Aorta (tissue), 5 donors: ENCODE data around the gene KEL. TPM values are rescaled to one million over a fixed set of nuclear protein-coding genes. Genes with fewer than 3 reads are reported as not detected.

Experiments
- ATAC-seq: fragments of 200-7000 bp; cut with Tn5 transposase; one replicate; pipeline ENCODE4 v1.9.1; 2022; ENCODE audit warnings: moderate library complexity; ENCODE audit not compliant: low FRiP score
- DNase-seq, 2 donors: peaks; one replicate each; pipeline ENCODE4 v3.0.0-alpha.2; 2020
- H3K27ac ChIP-seq, 2 donors: one replicate each; pipeline ENCODE4 v1.5.1; 2013; ENCODE audit warnings: low read length in 2 of 2, mild to moderate bottlenecking in 2 of 2, moderate library complexity in 2 of 2, control low read depth in 1 of 2, inconsistent platforms in 1 of 2, low read depth in 1 of 2
- H3K27me3 ChIP-seq, 2 donors: one replicate each; pipeline ENCODE4 v1.6.1; 2013; ENCODE audit warnings: control low read depth in 1 of 2, low read length in 1 of 2, mild to moderate bottlenecking in 1 of 2, moderate library complexity in 1 of 2; ENCODE audit not compliant: insufficient read depth in 2 of 2, control insufficient read depth in 1 of 2
- H3K36me3 ChIP-seq, 2 donors: one replicate each; pipeline ENCODE4 v1.6.1; 2013; ENCODE audit warnings: control low read depth in 1 of 2, low read length in 1 of 2, mild to moderate bottlenecking in 1 of 2; ENCODE audit not compliant: insufficient read depth in 2 of 2, control insufficient read depth in 1 of 2
- H3K4me1 ChIP-seq, 2 donors: one replicate each; pipeline ENCODE4 v1.6.1; 2013; ENCODE audit warnings: low read length in 2 of 2, control low read depth in 1 of 2, mild to moderate bottlenecking in 1 of 2, moderate library complexity in 1 of 2; ENCODE audit not compliant: insufficient read depth in 2 of 2, control insufficient read depth in 1 of 2
- H3K4me3 ChIP-seq, 2 donors: one replicate each; pipeline ENCODE4 v1.5.1; 2013; ENCODE audit warnings: low read length in 2 of 2, control low read depth in 1 of 2, mild to moderate bottlenecking in 1 of 2
- H3K9me3 ChIP-seq: one replicate; pipeline ENCODE4 v1.6.1; 2013; ENCODE audit warnings: mild to moderate bottlenecking, low read length; ENCODE audit not compliant: control insufficient read depth
- WGBS, 2 donors: extraction: QIAGEN DNeasy Blood & Tissue Kit; methylation state at CpG; one replicate each; pipeline ENCODE4 v1.1.7; 2013; 5-methylcytosine and 5-hydroxymethylcytosine counted together
- intact Hi-C, 2 donors: fragments of 100-400 bp; cut with DNase I; formaldehyde crosslinking; loops; one replicate each; pipeline versions ENCODE4 v1.14.2 to v1.15.0; 2022
- polyA plus RNA-seq, 2 donors: library from polyadenylated mRNA; stranded (reverse); fragments of 200-250 nt; gene quantifications; one replicate each; pipeline ENCODE4 v1.2.3, GENCODE V29; 2013
- total RNA-seq, 2 donors: library from RNA; stranded (reverse); fragmentation: NEBNext Ultra II Directional; extraction: Animal tissue kit (Norgen Biotek cat#: 25700); gene quantifications; one replicate each; pipeline ENCODE4 v1.2.1, GENCODE V29; 2021
- donor health status: healthy with polysubstance abuse.
- donor health status: Bipolar disorder and iron deficiency.
- donor health status: DM: no; HTN: no; CAD: no.
- donor health status: DM: no; HTN: no; CAD: no.
- donor health status: DM: yes; HTN: yes; CAD: no.

KEL gene
- total and polyA plus RNA-seq, 4 donors, result 0.15 to 1.4 (median 0.49) TPM; not detected in 1

DNA sequence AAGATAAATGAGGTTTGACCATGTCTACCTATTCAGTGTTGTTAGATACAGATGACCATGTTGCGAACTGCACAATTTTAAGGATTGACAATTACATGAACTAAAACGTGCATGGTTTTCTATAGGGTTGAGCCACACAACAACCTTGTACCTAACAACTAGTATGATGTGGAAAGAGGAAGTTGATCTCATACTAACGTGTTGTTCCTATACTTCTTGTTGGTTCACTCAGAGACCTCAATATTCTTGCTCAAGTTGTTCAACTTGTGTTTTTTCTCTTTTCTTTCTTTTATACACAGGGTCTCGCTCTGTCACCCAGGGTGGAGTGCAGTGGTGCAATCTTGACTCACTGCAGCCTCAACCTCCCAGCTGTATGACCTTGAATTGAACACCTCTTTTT is 6.1 kb upstream of the KEL start:
- Histone ChIP-seq H3K4me3 (no peak overlapping the region), H3K4me1 (no peaks in the 10 kb centered on the region), H3K9me3 (peaks cover 1% of the 10 kb centered on the region), H3K27ac (no peak overlapping the region), H3K36me3 (no peaks in the 10 kb centered on the region), H3K27me3 (peaks cover 0 to 3% of the 10 kb centered on the region in 2 donors)
- WGBS, 2 donors, result 82 to 87% methylated on average over 4 of the region's 4 CpGs
- ATAC-seq (no peak), DNase-seq (no peak)
- intact Hi-C loops, result no loop called here

DNA sequence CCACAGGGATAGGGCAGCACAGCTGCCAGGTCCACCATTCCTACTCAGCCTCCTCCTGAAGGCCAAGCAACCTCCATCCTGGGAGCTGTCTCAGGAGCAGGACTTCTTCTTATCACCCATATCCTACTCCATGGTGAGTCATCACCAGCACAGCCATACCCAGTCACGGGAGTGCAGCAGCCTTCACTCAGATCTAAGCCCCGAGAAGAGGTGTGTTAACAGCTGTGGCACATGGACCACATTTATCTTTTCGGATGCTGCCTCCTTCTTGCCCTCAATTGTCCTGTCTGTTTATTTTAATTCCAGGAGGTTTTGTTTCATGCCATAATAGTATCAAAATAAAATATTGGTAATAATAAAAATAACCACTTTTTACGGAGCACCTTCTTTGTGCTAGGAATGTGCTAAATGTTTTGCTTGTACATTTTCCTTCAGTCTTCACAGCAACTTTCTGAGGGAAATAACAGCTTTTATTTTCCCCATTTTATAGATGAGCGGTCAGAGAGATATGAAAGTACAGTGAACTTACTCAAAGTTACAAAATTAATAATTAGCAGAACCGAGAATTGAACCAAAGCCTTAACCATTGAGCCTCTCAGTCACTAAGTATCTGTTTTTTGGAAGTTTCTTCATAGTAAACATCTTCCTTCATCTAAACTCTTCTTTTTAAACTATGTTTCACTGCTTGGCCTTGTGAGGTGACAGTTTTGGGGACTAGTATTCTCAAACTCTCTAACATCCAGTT is 2.5 kb upstream of the KEL start:
- Histone ChIP-seq H3K4me3 (no peak overlapping the region), H3K4me1 (no peaks in the 10 kb centered on the region), H3K36me3 (no peaks in the 10 kb centered on the region), H3K27ac (no peak overlapping the region), H3K27me3 (peaks cover 0 to 3% of the 10 kb centered on the region in 2 donors), H3K9me3 (peaks cover 1% of the 10 kb centered on the region)
- ATAC-seq, result no peak
- DNase-seq, result no peak
- WGBS, 2 donors, result 74 to 79% methylated on average over 6 of the region's 6 CpGs
- intact Hi-C loops, result loop anchor here in 1 of 2 donors (2.0 kb wide), 1 partner anchor 20 kb away; no protein-coding TSS in a partner anchor

GRCh38 chr7:142963993-142964392 is 1.8 kb upstream of the KEL start:
- no peak overlapping the region for H3K4me3 ChIP-seq
- no peak for DNase-seq
- WGBS, 2 donors, result 80 to 81% methylated on average over 2 of the region's 2 CpGs

GRCh38 chr7:142962991-142963390 is 828 bp upstream of the KEL start:
- H3K4me3 ChIP-seq, result no peak overlapping the region
- peaks cover 1% of the 10 kb centered on the region for H3K9me3 ChIP-seq
- no peak for DNase-seq
- H3K4me1 ChIP-seq, result no peaks in the 10 kb centered on the region
- WGBS, 2 donors, result 19 to 45% methylated on average over 1 of the region's 1 CpG
- peaks cover 0 to 3% of the 10 kb centered on the region in 2 donors for H3K27me3 ChIP-seq
- H3K27ac ChIP-seq, result no peak overlapping the region
- intact Hi-C loops, result no loop called here
- no peak for ATAC-seq
- no peaks in the 10 kb centered on the region for H3K36me3 ChIP-seq

More at GRCh38 chr7:142963993-142964392, 1.8 kb upstream of the KEL start:
- no peaks in the 10 kb centered on the region for H3K4me1 ChIP-seq
- no peaks in the 10 kb centered on the region for H3K36me3 ChIP-seq
- intact Hi-C loops, result loop anchor here in 1 of 2 donors (2.0 kb wide), 1 partner anchor 19 kb away; no protein-coding TSS in a partner anchor
- no peak for ATAC-seq
- H3K27ac ChIP-seq, result no peak overlapping the region
- peaks cover 1% of the 10 kb centered on the region for H3K9me3 ChIP-seq
- peaks cover 0 to 3% of the 10 kb centered on the region in 2 donors for H3K27me3 ChIP-seq

DNA sequence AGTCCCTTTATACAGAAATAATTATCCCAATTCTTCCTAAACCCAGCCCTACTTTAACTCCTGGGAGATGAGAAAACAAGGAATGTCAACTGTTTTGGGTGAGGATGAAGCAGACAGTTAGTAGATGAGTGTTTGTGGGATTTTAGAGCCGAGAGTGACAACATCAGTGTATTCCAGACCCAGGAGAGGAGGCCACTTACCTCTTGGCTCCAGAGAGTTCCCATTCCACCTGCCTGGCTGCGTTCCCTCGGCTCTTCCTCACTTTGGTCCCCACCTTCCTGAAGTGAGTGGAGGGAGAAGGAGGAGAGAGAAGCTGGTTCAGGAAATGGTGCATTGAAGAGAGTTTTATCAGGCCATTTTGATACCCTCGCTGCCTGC is 579 bp downstream of the KEL start:
- H3K9me3 ChIP-seq, result peaks cover 1% of the 10 kb centered on the region
- no peak overlapping the region for H3K4me3 ChIP-seq
- no peaks in the 10 kb centered on the region for H3K36me3 ChIP-seq
- peaks cover 0 to 3% of the 10 kb centered on the region in 2 donors for H3K27me3 ChIP-seq
- intact Hi-C loops, result no loop called here
- 86 to 89% methylated on average over 4 of the region's 4 CpGs for WGBS, 2 donors
- H3K4me1 ChIP-seq, result no peaks in the 10 kb centered on the region
- ATAC-seq, result no peak
- H3K27ac ChIP-seq, result no peak overlapping the region
- DNase-seq, result no peak

DNA sequence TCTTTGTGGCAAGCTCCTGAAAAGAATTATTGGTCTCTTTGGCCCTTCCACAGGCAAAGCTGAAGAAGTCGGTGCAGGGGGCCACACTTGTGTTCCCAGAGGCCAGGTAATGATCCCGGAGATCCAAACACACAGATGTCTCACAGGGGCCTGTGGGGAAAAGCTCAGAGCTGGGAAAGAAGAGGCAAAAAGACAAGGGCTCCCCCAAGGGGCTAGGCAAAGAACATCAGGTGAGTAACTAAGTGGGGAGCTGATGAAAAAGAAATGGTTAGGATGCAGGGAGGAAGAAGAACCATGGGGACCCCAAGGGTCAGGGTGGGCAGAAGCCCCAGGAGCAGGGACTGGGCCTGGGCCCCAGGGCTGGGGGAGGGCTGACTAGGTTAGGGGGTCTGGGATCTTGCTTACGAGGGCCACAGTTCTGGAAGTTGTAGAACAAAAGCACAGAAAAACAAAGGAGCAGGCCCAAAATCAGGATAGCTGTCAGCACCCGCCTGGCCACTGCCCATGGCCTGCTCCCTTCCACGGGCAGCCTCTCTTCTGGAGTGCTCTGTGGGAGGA is 1.1 kb downstream of the KEL start:
- Histone ChIP-seq H3K4me3 (no peak overlapping the region), H3K36me3 (no peaks in the 10 kb centered on the region), H3K27me3 (peaks cover 0 to 3% of the 10 kb centered on the region in 2 donors), H3K4me1 (no peaks in the 10 kb centered on the region), H3K27ac (no peak overlapping the region), H3K9me3 (peaks cover 1% of the 10 kb centered on the region)
- WGBS, 2 donors, result 91 to 93% methylated on average over 5 of the region's 5 CpGs
- ATAC-seq, result no peak
- intact Hi-C loops, result no loop called here
- no peak for DNase-seq

DNA sequence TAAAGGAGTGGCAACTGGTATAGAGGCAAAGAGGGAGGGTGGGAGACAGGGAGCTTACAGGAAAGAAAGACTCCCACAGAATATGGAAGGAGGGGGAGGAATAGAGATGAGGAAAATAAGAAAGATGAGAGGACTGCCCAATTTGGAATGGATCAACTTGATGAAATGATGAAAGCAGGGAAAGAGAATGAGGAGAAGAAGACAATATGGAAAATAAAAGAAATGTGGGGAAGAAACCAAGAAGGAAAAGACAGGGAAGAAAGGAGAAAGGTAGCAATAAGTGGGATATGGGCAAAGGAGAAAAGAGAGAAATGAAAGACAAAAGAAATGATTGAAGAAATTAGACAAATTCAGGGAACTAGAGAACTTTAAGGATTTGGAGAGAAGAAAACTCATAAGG is 3.0 kb downstream of the KEL start:
- DNase-seq (no peak), ATAC-seq (no peak)
- Histone ChIP-seq H3K4me3 (no peak overlapping the region), H3K27me3 (no peaks in the 10 kb centered on the region), H3K27ac (no peak overlapping the region), H3K4me1 (no peaks in the 10 kb centered on the region), H3K36me3 (no peaks in the 10 kb centered on the region), H3K9me3 (peaks cover 2% of the 10 kb centered on the region)
- intact Hi-C loops, result no loop called here

DNA sequence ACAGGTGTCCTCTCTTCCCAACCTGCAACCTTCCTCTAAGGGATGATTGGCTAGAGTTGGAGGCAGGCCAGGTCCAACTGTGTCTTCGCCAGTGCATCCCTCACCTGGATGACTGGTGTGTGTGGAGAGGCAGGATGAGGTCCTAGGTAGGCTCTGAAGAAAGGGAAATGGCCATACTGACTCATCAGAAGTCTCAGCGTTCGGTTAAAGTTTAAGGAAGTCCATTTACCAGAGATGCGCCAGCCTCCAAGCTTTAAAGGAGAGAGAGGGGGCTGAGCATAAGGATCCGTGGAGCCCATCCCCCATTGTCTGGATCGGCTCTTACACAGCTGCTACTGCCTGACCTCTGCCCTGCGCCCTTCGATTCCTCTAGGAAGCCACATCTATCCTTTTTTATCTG is 4.4 kb downstream of the KEL start:
- Histone ChIP-seq H3K27ac (no peak overlapping the region), H3K4me3 (no peak overlapping the region), H3K9me3 (peaks cover 2% of the 10 kb centered on the region), H3K4me1 (no peaks in the 10 kb centered on the region), H3K27me3 (no peaks in the 10 kb centered on the region), H3K36me3 (no peaks in the 10 kb centered on the region)
- no peak for DNase-seq
- 77 to 80% methylated on average over 8 of the region's 8 CpGs for WGBS, 2 donors
- intact Hi-C loops, result no loop called here
- no peak for ATAC-seq
